Measurements from ENCODE around the gene SLC22A23. TPM values are rescaled to one million over a fixed set of nuclear protein-coding genes. Genes with fewer than 3 reads are reported as not detected.

SLC22A23 gene
- total and polyA plus RNA-seq, 2 experiments from 2014 or later, result 6.1 to 38.3 TPM

DNA sequence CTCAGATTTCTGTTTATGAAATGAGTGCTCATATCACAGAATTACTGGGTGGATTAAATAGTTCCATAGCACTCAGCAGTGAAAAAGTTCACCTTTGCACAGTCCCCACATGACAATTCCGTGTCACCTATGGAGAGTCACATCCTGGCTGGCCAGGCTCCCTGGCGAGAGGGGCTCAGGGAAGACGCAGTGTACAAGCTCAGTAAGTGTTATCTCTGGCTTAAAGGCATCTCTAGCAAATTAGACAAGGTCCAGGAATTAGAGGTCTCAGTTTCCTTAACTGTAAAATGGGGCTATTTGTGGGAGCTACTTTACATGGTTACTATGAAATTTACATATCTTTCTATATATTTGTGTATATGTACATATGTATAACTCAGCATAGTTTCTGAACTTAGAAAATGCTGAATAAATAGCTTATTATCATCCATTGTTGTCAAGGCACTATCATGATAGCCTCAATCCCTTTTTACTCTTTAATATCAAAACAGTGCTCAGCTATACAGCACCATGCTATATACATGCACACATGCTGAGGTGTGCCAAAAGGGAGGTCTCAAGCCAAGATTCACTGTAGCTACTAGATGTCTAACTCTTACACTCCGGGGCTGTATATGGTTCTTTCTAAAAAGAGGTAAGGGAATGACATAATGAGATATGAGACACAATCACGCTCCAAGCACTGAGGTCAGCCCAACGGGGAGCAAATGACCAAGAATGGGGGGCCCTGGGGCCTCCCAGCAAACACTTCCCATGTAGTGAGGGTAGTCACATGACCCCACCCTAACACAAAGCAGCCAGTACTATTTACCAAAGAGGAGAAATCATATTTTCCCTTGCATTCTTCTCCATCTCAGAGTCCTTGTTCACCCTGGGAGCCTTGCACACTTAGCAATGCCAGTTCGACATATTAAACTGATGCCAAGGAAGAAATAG is 59.4 kb downstream of the SLC22A23 start:
- no peak for DNase-seq (ENCODE audit: low spot score)
- Histone ChIP-seq H3K79me2 (replicated peaks; ENCODE audit: insufficient read depth) (peaks cover 58% of the 10 kb centered on the region), H3K27ac (ENCODE audit: low read depth) (no peak overlapping the region), H3K36me3 (ENCODE audit: insufficient read depth) (no peaks in the 10 kb centered on the region), H4K20me1 (replicated peaks; ENCODE audit: insufficient read depth) (peaks cover 9% of the 10 kb centered on the region; the same call in 1 of the 2 replicates), H3K4me3 (no peak overlapping the region), H3K9me2 (ENCODE audit: insufficient read depth) (no peaks in the 10 kb centered on the region), H3F3A (replicated peaks; ENCODE audit: low read depth) (0 out of 2 replicates have a peak, but pooled peaks cover 3% of the 10 kb centered on the region), H2AFZ (no peak overlapping the region), H3K4me2 (no peak overlapping the region), H3K4me1 (ENCODE audit: insufficient read depth) (no peaks in the 10 kb centered on the region), H3K27me3 (ENCODE audit: insufficient read depth) (no peaks in the 10 kb centered on the region)
- no peak for ATAC-seq
- H3K27ac Mint-ChIP-seq, result no peak overlapping the region
- H3K9me3 Mint-ChIP-seq, result no peaks in the 10 kb centered on the region
- no peak overlapping the region for H3K4me3 Mint-ChIP-seq
- peaks cover 38% of the 10 kb centered on the region for H3K4me1 Mint-ChIP-seq
- peaks cover 14% of the 10 kb centered on the region for H3K27me3 Mint-ChIP-seq (ENCODE audit: insufficient read depth, low read depth, poor library complexity)
- TF ChIP-seq, protein P1, sequence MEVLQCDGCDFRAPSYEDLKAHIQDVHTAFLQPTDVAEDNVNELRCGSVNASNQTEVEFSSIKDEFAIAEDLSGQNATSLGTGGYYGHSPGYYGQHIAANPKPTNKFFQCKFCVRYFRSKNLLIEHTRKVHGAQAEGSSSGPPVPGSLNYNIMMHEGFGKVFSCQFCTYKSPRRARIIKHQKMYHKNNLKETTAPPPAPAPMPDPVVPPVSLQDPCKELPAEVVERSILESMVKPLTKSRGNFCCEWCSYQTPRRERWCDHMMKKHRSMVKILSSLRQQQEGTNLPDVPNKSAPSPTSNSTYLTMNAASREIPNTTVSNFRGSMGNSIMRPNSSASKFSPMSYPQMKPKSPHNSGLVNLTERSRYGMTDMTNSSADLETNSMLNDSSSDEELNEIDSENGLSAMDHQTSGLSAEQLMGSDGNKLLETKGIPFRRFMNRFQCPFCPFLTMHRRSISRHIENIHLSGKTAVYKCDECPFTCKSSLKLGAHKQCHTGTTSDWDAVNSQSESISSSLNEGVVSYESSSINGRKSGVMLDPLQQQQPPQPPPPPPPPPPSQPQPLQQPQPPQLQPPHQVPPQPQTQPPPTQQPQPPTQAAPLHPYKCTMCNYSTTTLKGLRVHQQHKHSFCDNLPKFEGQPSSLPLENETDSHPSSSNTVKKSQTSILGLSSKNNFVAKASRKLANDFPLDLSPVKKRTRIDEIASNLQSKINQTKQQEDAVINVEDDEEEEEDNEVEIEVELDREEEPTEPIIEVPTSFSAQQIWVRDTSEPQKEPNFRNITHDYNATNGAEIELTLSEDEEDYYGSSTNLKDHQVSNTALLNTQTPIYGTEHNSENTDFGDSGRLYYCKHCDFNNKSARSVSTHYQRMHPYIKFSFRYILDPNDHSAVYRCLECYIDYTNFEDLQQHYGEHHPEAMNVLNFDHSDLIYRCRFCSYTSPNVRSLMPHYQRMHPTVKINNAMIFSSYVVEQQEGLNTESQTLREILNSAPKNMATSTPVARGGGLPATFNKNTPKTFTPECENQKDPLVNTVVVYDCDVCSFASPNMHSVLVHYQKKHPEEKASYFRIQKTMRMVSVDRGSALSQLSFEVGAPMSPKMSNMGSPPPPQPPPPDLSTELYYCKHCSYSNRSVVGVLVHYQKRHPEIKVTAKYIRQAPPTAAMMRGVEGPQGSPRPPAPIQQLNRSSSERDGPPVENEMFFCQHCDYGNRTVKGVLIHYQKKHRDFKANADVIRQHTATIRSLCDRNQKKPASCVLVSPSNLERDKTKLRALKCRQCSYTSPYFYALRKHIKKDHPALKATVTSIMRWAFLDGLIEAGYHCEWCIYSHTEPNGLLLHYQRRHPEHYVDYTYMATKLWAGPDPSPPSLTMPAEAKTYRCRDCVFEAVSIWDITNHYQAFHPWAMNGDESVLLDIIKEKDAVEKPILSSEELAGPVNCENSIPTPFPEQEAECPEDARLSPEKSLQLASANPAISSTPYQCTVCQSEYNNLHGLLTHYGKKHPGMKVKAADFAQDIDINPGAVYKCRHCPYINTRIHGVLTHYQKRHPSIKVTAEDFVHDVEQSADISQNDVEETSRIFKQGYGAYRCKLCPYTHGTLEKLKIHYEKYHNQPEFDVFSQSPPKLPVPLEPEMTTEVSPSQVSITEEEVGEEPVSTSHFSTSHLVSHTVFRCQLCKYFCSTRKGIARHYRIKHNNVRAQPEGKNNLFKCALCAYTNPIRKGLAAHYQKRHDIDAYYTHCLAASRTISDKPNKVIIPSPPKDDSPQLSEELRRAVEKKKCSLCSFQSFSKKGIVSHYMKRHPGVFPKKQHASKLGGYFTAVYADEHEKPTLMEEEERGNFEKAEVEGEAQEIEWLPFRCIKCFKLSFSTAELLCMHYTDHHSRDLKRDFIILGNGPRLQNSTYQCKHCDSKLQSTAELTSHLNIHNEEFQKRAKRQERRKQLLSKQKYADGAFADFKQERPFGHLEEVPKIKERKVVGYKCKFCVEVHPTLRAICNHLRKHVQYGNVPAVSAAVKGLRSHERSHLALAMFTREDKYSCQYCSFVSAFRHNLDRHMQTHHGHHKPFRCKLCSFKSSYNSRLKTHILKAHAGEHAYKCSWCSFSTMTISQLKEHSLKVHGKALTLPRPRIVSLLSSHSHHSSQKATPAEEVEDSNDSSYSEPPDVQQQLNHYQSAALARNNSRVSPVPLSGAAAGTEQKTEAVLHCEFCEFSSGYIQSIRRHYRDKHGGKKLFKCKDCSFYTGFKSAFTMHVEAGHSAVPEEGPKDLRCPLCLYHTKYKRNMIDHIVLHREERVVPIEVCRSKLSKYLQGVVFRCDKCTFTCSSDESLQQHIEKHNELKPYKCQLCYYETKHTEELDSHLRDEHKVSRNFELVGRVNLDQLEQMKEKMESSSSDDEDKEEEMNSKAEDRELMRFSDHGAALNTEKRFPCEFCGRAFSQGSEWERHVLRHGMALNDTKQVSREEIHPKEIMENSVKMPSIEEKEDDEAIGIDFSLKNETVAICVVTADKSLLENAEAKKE (CRISPR knock-in tag; IDR thresholded peaks at IDR 0.05), result no peak
- TF ChIP-seq EZH2phosphoT487 (IDR thresholded peaks at IDR 0.05; ENCODE audit: unreplicated experiment) (no peak), POLR2AphosphoS5 (IDR thresholded peaks at IDR 0.05; ENCODE audit: low read depth) (no peak), EZH2 (IDR thresholded peaks at IDR 0.05; ENCODE audit: low read depth, unreplicated experiment) (no peak), STAT1 (IDR thresholded peaks at IDR 0.05; ENCODE audit: unreplicated experiment) (no peak), NANOG (IDR thresholded peaks at IDR 0.05; ENCODE audit: borderline replicate concordance) (no peak), ZNF114 (CRISPR knock-in tag; IDR thresholded peaks at IDR 0.05) (no peak), JUNB (IDR thresholded peaks at IDR 0.05; ENCODE audit: unreplicated experiment) (no peak), CREB1 (CRISPR knock-in tag; IDR thresholded peaks at IDR 0.05; ENCODE audit: low read depth) (no peak), ZNF331 (CRISPR knock-in tag; IDR thresholded peaks at IDR 0.05; ENCODE audit: low read depth) (no peak)
- TF ChIP-seq, protein P2, sequence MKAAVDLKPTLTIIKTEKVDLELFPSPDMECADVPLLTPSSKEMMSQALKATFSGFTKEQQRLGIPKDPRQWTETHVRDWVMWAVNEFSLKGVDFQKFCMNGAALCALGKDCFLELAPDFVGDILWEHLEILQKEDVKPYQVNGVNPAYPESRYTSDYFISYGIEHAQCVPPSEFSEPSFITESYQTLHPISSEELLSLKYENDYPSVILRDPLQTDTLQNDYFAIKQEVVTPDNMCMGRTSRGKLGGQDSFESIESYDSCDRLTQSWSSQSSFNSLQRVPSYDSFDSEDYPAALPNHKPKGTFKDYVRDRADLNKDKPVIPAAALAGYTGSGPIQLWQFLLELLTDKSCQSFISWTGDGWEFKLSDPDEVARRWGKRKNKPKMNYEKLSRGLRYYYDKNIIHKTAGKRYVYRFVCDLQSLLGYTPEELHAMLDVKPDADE (IDR thresholded peaks at IDR 0.05), result no peak
- TF ChIP-seq, protein P3, sequence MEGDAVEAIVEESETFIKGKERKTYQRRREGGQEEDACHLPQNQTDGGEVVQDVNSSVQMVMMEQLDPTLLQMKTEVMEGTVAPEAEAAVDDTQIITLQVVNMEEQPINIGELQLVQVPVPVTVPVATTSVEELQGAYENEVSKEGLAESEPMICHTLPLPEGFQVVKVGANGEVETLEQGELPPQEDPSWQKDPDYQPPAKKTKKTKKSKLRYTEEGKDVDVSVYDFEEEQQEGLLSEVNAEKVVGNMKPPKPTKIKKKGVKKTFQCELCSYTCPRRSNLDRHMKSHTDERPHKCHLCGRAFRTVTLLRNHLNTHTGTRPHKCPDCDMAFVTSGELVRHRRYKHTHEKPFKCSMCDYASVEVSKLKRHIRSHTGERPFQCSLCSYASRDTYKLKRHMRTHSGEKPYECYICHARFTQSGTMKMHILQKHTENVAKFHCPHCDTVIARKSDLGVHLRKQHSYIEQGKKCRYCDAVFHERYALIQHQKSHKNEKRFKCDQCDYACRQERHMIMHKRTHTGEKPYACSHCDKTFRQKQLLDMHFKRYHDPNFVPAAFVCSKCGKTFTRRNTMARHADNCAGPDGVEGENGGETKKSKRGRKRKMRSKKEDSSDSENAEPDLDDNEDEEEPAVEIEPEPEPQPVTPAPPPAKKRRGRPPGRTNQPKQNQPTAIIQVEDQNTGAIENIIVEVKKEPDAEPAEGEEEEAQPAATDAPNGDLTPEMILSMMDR (conservative IDR thresholded peaks at IDR 0.05; ENCODE audit: low read depth in 2 of 2), result no peak
- TF ChIP-seq, protein P4, sequence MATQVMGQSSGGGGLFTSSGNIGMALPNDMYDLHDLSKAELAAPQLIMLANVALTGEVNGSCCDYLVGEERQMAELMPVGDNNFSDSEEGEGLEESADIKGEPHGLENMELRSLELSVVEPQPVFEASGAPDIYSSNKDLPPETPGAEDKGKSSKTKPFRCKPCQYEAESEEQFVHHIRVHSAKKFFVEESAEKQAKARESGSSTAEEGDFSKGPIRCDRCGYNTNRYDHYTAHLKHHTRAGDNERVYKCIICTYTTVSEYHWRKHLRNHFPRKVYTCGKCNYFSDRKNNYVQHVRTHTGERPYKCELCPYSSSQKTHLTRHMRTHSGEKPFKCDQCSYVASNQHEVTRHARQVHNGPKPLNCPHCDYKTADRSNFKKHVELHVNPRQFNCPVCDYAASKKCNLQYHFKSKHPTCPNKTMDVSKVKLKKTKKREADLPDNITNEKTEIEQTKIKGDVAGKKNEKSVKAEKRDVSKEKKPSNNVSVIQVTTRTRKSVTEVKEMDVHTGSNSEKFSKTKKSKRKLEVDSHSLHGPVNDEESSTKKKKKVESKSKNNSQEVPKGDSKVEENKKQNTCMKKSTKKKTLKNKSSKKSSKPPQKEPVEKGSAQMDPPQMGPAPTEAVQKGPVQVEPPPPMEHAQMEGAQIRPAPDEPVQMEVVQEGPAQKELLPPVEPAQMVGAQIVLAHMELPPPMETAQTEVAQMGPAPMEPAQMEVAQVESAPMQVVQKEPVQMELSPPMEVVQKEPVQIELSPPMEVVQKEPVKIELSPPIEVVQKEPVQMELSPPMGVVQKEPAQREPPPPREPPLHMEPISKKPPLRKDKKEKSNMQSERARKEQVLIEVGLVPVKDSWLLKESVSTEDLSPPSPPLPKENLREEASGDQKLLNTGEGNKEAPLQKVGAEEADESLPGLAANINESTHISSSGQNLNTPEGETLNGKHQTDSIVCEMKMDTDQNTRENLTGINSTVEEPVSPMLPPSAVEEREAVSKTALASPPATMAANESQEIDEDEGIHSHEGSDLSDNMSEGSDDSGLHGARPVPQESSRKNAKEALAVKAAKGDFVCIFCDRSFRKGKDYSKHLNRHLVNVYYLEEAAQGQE (IDR thresholded peaks at IDR 0.05; ENCODE audit: unreplicated experiment), result no peak
- H3K36me3 Mint-ChIP-seq (ENCODE audit: low read depth), result peaks cover 19% of the 10 kb centered on the region; the same call in 2 of the 3 replicates
